SKM-1 treated with dmso at 0.1 percent for 144 hours (cell line): ENCODE results near the gene ARSB.

ENCODE experiments used
- DNase-seq: peaks from one replicate; lab custom pipeline; 2025; ENCODE audit not compliant: unreplicated experiment; lab: John Stamatoyannopoulos, UW

Gene ARSB

GRCh38 chr5:78731884-78732283 lies 253.2 kb downstream of the ARSB start:
- no peak for DNase-seq

- no peak for DNase-seq
These were observed 254.6 kb downstream of the ARSB start for GRCh38 chr5:78730300-78731094.

DNA sequence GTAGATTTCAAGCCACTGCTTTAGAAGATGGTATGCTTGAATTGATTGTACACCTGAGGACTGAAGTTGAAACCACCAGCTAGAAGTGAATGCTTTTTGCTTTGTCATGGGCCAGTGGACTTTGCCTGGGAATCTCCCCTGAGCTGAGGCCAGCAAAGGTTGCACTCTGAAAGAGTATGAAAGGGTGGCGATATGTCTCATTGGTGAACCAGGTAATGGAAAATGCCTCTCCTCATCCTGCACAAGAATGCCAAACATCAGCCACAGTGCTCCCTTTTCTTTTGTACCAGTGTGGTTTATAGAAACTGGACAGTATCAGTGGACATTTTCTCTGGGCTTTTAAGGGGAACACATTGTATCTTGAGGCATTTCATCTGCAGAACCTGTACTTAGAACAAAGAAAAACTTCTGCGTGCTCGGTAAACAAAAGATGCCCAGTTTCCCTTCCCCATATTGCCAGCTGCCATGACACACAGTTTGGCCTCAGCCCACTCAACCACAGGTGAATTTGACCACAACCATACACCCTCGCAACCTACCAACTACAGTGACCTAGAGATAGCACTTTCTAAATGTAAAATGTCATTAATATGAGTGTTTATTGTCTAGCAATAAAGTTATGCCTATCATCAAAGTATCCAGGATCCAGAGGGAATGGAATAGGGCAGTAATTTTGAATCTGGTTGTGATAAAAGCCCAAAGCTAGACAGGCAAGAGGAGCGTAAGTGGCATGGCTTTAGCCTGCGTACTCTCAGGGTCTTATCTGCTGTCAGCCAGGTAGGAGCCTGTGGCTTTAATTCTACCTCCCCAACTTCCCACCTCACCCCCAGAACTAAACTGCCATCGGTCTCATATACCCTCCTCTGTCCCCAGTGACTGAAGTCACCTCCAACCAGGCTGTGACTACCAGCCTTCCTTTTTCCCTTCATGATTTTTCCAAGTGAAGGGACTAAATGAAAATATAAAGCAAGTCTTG lies 257.0 kb downstream of the ARSB start:
- no peak for DNase-seq
